Activated CD4-positive, alpha-beta T cell treated with anti-CD3 and anti-CD28 coated beads for 4 hours (primary cell): ENCODE results near the gene LPP.

Source experiments
- DNase-seq, 2 donors: peaks; one replicate each; pipeline ENCODE4 v3.0.0-alpha.2; 2020

Gene LPP

DNA sequence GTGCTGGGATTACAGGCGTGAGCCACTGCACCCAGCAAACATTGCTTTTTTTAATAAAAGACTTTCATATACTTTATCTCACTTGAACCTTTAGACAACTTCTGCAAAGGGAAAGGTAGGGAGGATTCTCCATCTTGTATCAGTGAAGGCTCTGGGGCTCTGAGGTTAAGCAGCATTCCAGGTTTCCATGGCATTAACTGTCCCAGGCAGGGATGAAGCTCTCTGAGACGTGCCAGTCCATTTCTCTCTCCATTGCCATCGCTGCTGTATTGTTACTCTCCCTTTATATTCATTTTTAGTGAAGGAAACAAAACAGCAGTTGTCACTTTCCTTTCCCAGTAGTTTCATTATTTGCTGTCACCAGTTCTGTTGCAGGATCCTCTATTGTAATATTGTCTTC is 342.4 kb downstream of the LPP start:
- DNase-seq, result no peak

DNA sequence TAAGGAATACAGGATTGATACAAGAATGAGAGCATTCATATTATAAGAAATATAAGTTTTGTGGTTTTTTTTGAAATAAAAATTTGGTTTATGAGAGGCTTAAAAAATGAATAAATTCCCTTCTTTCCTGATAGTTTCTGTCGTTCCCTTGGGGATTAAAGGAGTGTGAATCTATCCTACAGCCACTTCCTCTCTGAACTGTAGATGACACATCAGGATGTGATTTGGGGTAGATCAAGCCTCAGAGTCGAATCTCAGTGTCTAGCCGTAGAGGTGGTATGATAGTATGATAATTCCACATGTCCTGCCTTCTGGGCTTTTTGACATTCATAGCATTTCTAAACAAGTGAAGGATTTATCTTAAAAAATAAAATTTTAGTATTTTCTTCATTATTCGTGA is 343.1 kb downstream of the LPP start:
- DNase-seq, result no peak

DNA sequence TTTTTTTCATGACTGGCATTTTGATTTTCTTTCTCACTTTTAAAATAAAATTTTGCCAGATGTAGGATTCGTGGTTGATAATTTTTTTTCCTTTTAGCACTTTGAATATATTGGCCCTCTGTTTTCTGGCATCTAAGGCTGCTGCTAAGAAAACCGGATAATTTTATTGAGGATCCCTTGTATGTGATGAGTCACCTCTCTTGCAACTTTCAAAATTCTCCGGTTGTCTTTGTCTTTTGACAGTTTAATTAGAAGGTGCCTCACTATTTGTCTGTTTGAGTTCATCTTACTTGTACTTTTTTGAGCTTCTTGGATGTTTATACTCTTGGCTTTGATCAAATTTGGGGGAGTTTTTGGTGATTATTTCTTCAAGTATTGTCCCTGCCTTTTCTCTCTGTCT is 349.7 kb downstream of the LPP start:
- no peak for DNase-seq

GRCh38 chr3:188505151-188505550 is 351.2 kb downstream of the LPP start:
- DNase-seq, result no peak

DNA sequence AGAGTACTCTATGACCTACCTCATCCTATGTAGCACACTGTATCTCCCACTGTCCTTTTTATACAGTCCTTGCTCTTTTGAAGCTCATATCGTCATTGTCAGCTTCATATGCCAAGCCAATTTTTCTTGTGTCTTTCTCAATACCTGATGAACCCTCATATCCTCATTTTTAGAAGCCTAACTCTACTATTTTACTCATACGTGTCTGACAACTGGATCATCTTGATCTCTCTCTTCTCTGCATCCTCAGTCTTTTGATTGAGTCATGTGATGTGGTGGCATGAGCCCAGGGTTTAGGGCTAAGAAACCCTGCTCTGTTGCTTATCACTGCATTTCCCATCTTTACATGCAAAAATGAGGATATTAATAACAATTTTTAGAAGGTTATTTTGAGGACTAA is 352.0 kb downstream of the LPP start:
- no peak for DNase-seq

DNA sequence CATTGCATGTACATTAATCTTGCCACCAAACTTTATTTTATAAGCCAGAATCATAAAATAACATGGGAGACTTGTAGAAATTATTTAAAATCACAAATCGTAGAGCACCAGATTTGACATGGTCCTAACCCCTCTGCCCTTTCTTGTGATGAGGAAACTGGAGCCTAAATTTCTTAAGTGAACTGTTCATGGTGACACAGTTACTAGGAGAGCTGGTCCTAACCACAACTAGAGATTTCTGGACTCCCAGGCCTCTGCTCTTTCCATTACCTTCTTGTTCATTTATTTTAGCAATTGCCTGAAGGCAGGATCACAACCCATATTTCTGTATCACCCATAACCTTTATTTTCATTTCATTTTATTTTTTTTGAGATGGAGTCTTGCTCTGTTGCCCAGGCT is 352.5 kb downstream of the LPP start:
- DNase-seq, result no peak

DNA sequence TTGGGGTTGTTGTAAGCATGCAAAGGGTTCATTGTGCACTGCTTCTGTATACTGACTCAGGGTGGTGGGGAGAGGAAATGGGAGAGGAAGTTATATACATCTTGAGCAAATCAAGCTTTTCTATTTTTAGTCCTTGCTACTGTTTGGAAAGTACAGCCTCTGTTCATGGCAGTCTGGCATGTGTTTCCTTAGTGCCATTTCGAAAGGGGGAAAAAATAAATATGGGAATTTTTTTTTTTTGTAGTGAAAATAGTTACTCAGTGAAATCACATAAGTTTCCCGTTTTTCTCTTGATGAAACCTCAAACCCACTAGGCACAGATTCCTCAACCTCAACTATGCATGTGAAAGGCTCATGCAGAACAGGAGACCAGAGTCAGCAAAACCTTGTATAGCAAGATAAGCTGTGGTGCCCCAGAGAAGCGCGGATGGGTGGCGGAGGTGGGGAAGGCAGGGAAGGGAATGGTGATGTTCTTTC is 353.3 kb downstream of the LPP start:
- DNase-seq, result no peak

DNA sequence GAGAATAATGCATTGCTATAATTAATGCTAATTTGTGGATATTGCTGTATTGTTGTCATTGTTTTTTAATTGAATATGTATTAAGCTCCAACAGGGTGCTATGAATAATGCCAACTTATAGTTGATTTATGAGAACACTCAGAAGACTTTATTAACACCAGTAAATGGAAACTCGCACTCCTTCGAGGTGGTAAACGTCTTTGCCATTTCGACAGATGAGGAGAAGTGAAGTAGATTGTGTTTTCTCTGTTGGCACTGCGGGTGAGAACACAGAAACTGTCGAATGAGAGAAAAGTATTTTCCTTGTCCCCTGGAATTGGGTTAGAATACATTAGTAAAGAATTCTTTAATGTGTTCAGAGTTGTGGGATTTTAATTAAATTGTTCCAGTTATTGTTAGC is 354.5 kb downstream of the LPP start:
- DNase-seq, result no peak

DNA sequence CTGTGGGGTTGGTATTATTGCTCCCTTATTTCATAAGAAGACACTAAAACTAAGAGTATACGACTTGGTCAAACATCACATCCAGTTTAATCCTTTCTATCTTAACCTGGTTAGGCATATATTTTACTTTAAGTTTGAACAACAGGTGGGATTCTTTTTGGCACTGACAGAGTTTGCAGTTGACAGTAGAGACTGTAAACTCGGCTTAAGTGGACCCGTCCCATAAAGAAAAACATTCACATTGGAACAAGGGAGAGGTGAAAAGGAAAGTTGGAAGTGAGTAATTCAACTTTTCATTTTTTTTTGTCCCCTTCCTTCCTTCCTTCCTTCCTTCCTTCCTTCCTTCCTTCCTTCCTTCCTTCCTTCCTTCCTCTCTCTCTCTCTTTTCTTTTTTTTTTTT is 355.4 kb downstream of the LPP start:
- DNase-seq, result no peak

GRCh38 chr3:188510366-188510765 is 356.4 kb downstream of the LPP start:
- no peak for DNase-seq

- no peak for DNase-seq
These were observed 359.8 kb downstream of the LPP start for GRCh38 chr3:188513662-188514328.

GRCh38 chr3:188516515-188516914 is 362.6 kb downstream of the LPP start:
- no peak for DNase-seq

- no peak for DNase-seq
These were observed 364.5 kb downstream of the LPP start for GRCh38 chr3:188518416-188518815.

- no peak for DNase-seq
These were observed 365.0 kb downstream of the LPP start for GRCh38 chr3:188518835-188519452.

GRCh38 chr3:188520466-188520865 is 366.5 kb downstream of the LPP start:
- DNase-seq, result no peak

- no peak for DNase-seq
These were observed 368.2 kb downstream of the LPP start for GRCh38 chr3:188522115-188522514.

DNA sequence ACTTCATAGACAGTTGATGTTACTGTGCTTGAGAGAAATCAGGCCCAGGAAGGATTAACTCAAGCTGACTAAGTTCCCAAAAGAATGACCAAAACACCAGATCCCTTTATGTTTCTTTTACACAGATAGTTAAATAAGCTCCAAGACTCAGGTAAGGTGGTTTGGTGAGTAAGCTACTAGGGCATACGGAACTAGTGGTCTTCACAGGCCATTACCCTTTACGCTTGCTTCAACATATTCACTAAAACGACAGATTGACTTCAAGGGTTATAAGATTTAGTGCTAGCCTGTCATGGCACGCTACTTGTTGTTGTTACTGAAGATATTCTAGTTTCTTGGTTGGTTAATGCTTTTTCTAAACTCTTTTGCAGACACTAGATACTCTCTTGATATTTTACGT is 369.3 kb downstream of the LPP start:
- DNase-seq, result no peak

GRCh38 chr3:188524052-188524451 is 370.1 kb downstream of the LPP start:
- no peak for DNase-seq

GRCh38 chr3:188526057-188526456 is 372.1 kb downstream of the LPP start:
- DNase-seq, result no peak

- no peak for DNase-seq
These were observed 373.4 kb downstream of the LPP start for GRCh38 chr3:188527389-188527788.

- DNase-seq, result no peak
These were observed 374.4 kb downstream of the LPP start for GRCh38 chr3:188528396-188528795.

- no peak for DNase-seq
These were observed 375.3 kb downstream of the LPP start for GRCh38 chr3:188529228-188529627.

DNA sequence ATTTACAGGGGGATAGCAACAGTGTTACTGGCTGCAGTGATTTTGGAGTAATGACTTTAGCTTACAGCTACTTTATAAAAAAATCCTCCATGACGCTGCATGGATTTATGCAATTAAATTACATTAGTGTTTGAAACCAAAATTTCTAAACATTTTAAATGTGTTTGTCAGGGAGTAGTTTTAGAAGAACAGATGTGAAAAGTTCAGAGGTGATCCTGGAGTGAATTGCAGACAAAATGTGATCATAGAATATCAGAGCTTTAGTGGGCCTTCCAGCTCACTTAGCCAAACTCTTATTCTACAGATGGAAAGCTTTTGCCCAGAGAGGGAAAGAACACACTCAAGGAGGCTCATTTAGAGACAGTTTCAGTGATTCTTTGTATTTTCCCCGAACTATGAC is 376.3 kb downstream of the LPP start:
- no peak for DNase-seq

- no peak for DNase-seq
These were observed 377.3 kb downstream of the LPP start for GRCh38 chr3:188531210-188531609.

DNA sequence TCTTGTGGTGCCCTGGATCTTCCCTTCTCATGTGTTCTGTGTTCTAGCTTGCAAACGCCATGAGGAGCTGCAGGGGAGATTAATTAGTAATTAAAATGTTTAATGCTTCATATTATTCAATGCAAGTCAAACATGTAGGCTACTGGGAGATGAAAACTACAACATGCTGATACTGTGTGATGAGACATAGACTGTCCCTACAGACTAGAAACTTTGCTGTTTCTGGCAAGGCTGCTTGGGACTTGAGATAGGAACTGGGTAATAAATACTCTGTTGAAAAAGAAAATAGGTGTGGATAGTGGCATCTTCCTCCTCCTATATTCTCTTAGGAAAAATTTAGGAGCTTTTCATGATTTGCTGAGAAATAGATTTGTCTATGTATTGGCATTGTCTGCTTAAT is 379.2 kb downstream of the LPP start:
- no peak for DNase-seq
